HG03159 (cell line): ENCODE results near the gene DCK.
"Not testable (repeated sequence)": the region's sequence is repeated elsewhere in the genome, so short reads cannot be mapped to it uniquely, and the experiment has no call there.

Experiments used
- ATAC-seq: cut with Tn5 transposase; IDR thresholded peaks from one replicate; pipeline ENCODE4 v1.9.1; 2021; ENCODE audit warnings: mild to moderate bottlenecking, moderate library complexity; ENCODE audit not compliant: unreplicated experiment

Gene DCK

DNA sequence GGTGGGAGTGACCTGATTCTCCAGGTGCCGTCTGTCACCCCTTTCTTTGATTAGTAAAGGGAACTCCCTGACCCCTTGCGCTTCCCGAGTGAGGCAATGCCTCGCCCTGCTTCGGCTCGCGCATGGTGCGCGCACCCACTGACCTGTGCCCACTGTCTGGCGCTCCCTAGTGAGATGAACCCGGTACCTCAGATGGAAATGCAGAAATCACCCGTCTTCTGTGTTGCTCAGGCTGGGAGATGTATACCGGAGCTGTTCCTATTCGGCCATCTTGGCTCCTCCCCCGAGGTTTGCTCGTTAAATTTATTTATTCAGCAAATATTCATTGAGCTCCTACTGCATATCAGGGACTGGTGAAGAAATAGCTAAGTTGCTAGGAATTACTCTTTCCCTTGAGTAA lies 66.1 kb downstream of the DCK start:
- ATAC-seq = not testable (repeated sequence)

DNA sequence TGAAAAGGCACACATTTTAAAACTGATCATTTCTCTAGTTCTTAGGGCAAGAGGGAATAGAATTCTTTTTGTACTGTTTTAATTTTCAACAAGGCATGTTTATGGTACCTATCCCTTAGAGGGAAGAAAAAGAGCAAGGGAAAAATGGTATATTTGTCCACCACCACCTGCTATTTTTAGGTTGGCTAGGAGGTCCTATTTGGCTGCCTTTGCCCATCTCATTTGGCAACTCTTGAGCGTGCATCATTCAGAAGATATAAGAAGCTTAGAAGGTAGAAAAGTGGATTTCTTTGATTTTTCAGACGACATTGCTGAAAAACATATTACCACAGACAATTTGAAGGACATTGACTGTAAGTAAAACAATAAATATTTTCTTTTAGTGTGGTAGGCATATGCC lies 69.0 kb downstream of the DCK start:
- ATAC-seq = no peak

DNA sequence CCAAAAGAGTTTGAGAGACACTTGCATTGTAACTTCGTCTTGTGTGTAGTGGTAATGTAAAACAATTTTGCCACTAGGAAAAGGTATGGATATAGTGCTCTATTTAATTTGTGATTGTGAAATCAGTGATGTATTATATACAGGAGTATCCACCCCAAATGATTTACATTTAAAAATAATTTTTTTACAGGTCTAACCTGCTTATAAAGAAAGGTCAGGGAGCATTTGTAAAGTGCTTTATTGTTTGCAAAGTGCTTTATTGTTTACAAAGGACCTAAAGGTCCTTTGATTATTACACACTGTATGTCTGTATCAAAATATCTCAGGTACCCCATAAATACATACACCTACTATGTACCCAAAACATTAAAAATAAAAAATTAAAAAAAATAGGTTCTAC lies 70.3 kb downstream of the DCK start:
- no peak for ATAC-seq

DNA sequence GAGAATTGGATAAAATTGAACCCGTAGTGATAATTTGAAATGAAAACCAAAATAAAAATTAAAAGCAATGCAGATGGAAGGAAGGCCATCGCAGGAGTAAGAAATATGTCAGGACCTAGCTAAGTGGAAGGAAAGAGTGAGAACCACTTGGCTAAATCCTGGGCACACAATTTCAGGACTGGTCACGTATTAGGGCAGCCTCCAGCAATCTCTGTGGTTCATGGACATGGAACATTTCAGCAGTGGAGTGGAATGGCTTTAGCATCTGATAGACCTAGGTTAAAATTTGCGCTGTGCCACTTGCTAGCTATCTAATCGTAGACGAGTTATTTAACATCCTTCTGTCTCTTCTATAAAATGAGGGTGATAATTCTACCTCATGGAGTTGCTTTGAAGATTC lies 71.1 kb downstream of the DCK start:
- no peak for ATAC-seq

DNA sequence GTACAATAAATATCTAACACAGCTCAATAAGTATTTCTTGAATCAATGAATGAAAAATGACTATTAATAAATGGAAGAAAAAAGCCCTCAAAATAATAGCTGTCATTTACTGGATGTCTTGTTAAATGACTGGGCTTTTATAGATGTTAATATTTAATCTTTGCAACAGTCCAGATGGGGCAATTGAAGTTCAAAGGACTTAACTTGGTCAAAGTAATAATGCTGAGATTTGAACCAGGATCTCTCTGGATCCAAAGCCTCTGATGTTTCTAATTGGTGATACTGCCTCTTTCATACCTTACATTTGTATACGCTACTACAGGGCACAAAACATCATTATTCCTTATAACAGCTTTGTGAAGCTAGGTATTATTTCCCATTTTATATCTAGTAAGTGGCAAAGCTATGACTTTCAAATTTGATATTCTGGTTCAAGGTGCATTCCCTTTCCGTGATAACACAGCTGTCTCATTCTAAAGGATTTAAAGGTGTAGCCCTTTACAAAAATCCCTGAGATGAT lies 72.6 kb downstream of the DCK start:
- no peak for ATAC-seq

DNA sequence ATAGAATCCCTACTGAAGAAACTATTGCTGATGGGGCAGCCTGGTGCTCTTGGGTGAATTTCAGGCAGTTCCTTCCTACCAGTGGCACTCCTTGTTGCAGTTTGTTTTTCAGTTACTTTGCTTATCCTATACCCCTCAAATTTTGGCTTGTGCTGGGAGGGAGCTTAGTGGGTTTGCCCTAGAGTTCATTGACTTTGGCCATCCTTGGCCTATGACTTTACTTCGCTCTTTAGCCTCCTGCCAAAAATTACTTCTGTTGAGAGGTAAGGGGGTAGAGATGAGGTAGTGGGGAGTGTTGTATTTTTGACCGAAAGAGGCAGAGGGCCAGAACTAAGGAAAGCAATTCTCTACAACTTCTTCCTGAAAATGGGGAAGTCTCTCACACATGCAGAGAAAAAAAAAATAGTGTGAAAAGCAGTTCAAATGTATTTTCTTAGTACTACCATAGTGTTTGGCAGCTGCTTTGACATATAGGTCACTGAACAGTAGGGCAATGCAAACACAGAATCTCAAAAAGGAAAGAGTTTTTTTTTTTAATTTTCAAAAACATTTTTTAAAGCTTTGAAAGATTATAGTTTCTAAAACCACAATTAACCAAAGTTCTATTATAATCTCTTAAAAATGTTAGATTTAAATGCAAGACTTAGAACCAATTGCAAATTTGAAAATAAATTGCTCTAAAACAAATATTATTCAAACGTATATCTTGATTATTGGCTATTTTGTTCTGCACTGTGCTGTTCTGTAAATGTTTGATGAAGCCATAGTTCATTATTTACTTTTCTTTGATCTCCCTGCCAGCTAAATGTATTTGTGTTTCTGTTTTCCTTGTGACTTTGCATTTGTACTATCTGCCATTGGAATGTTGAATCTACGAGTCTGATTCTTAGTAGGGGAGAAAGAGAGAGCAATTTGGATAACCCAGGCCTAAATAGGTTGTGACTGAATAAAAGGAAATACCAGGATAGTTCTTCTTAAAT lies 73.6 kb downstream of the DCK start:
- no peak for ATAC-seq

DNA sequence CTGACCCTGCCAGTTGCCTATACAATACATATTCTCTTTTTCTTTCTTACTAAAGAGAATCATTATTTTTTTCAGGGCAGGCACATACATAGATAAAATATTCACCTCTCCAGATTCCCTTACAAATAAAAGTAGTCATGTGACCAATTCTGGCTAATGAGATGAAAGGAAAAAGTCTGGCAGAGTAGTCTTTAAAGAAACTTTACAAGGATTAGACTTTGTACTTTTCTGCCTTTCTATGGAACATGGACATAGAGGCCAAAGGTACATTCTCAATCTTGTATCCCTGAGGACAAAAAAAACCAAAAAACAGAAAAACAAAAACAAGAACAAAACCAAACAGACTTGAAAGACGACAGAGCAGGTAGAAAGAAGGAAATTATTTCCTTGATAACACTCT lies 75.6 kb downstream of the DCK start:
- ATAC-seq = no peak

DNA sequence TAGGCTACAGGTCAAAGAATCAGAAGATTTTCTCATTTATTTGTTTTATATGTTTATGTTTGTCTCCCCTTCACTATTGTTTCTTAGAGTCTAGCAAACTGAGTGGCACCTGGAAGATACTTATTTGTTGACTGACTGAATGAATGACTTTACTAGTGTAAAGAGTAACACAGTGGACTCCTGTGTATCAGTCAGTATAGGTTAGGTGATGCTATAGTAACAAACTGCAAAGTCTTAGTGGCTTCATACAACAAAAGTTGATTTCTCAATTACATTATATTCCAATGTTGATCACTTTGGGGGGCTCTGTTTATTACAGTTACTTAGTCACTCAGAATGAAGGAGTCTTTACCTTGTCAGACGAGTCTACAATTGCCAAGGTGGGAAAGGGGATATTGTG lies 76.6 kb downstream of the DCK start:
- no peak for ATAC-seq

DNA sequence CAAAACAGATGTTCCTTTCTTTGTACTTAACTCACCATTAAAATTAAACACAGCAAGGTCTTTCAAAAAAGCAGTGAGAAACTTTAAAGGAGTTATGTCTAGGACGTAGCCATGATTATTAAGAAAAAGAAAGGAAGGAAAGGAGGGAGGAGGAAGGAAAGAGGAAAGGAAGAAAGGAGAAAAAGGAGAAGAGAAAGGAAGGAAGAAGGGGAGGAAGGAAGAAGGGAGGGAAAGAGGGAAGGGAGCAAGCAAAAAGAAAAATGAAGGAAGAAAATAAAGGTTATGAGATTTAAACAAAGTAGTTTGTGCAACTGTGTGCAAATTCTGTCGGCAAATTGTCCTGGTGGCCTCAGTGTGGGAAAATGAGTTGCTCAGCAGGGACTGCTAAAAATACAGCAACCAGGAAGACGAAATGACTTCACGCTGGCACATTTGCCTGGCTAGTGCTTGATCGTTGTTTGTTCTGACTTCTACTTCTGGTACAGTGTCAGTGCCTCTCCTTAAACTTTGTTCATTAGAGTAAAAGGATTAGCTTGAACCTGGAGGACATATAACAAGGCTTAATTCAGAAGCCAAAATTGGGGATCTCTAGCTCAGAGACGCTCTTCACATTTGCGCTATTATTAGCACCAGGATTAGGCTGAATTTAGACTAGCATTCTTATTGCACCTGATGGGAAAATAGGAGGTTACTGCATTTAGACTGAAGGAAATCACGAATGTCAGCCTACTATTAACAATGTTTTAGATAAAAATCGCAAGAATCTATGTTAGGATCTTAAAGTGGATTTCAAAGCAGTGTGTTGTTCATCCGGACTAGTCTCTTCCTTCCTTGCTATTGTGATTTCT lies 81.2 kb downstream of the DCK start:
- ATAC-seq = no peak
